Stimulated activated naive CD4-positive, alpha-beta T cell (primary cell): ENCODE measurements around the gene ARIH2.

ENCODE experiments used
- DNase-seq, 6 experiments: peaks; one replicate each; lab custom pipeline; 2025; lab: John Stamatoyannopoulos, UW

The ARIH2 gene

GRCh38 chr3:48929358-48930035 is 10.9 kb downstream of the ARIH2 start:
- no peak for DNase-seq

GRCh38 chr3:48930590-48930989 is 11.9 kb downstream of the ARIH2 start:
- no peak for DNase-seq

- DNase-seq: no peak
Observed at GRCh38 chr3:48931944-48932580, 13.4 kb downstream of the ARIH2 start.

- DNase-seq: no peak
Observed at GRCh38 chr3:48934333-48934991, 15.8 kb downstream of the ARIH2 start.

- DNase-seq: no peak
Observed at GRCh38 chr3:48935530-48935929, 16.9 kb downstream of the ARIH2 start.

GRCh38 chr3:48938156-48938555 is 19.5 kb downstream of the ARIH2 start:
- DNase-seq: no peak

- DNase-seq: no peak
Observed at GRCh38 chr3:48938689-48939088, 20.0 kb downstream of the ARIH2 start.

GRCh38 chr3:48945432-48945831 is 26.8 kb downstream of the ARIH2 start:
- no peak for DNase-seq

GRCh38 chr3:48945891-48946549 is 27.4 kb downstream of the ARIH2 start:
- DNase-seq: no peak

- DNase-seq: no peak
Observed at GRCh38 chr3:48949376-48949717, 30.7 kb downstream of the ARIH2 start.

GRCh38 chr3:48950051-48950450 is 31.4 kb downstream of the ARIH2 start:
- no peak for DNase-seq

GRCh38 chr3:48951764-48952163 is 33.1 kb downstream of the ARIH2 start:
- DNase-seq: no peak

GRCh38 chr3:48952510-48953118 is 34.0 kb downstream of the ARIH2 start:
- peak in 4 of 6 experiments; percentile 32 to 51 (median 38) for DNase-seq

GRCh38 chr3:48957006-48957705 is 38.5 kb downstream of the ARIH2 start:
- no peak for DNase-seq

GRCh38 chr3:48960841-48961413 is 42.3 kb downstream of the ARIH2 start:
- no peak for DNase-seq

- DNase-seq: no peak
Observed at GRCh38 chr3:48962340-48962739, 43.7 kb downstream of the ARIH2 start.

- no peak for DNase-seq
Observed at GRCh38 chr3:48962939-48963338, 44.3 kb downstream of the ARIH2 start.

- no peak for DNase-seq
Observed at GRCh38 chr3:48963591-48963990, 44.9 kb downstream of the ARIH2 start.

- DNase-seq: no peak
Observed at GRCh38 chr3:48966367-48966766, 47.7 kb downstream of the ARIH2 start.

GRCh38 chr3:48966876-48967361 is 48.3 kb downstream of the ARIH2 start:
- no peak for DNase-seq

GRCh38 chr3:48970586-48970985 is 51.9 kb downstream of the ARIH2 start:
- DNase-seq: no peak
